Upper lobe of right lung (tissue), 1 donor: ENCODE measurements around the gene CKAP5. TPM values are rescaled to one million over a fixed set of nuclear protein-coding genes. Genes with fewer than 3 reads are reported as not detected.

Source experiments
- ATAC-seq: fragments of 200-7000 bp; cut with Tn5 transposase; one replicate; pipeline ENCODE4 v1.9.1; 2020; ENCODE audit warnings: mild to moderate bottlenecking, moderate library complexity
- DNase-seq: peaks from one replicate; pipeline ENCODE4 v3.0.0-alpha.2; 2020
- H3K27ac ChIP-seq: fragments of 200-600 bp; one replicate; pipeline ENCODE4 v1.8.0; 2022
- H3K27me3 ChIP-seq: fragments of 200-600 bp; one replicate; pipeline ENCODE4 v1.8.0; 2022; ENCODE audit warnings: mild to moderate bottlenecking
- H3K36me3 ChIP-seq: fragments of 200-600 bp; one replicate; pipeline ENCODE4 v1.8.0; 2022
- H3K4me1 ChIP-seq: fragments of 200-600 bp; one replicate; pipeline ENCODE4 v1.8.0; 2022
- H3K4me3 ChIP-seq: fragments of 200-600 bp; one replicate; pipeline ENCODE4 v1.8.0; 2022; ENCODE audit warnings: mild to moderate bottlenecking
- H3K9me3 ChIP-seq: fragments of 200-600 bp; one replicate; pipeline ENCODE4 v1.8.0; 2022
- intact Hi-C: fragments of 100-400 bp; cut with DNase I; formaldehyde crosslinking; loops from one replicate; pipeline ENCODE4 v1.11.0; 2022
- microRNA-seq: library from miRNA; unstranded; fragments of <30 nt; microRNA quantifications from one replicate; pipeline ENCODE4 v1.2.0, GENCODE V29; 2020; ENCODE audit warnings: borderline microRNAs expressed
- total RNA-seq: library from RNA; stranded (reverse); fragmentation: NEBNext Ultra II Directional; extraction: Animal tissue kit (Norgen Biotek cat#: 25700); gene quantifications from one replicate; pipeline ENCODE4 v1.2.1, GENCODE V29; 2021
- TF ChIP-seq, protein P1 (sequence below): fragments of 200-600 bp; IDR thresholded peaks from one replicate; pipeline ENCODE4 v1.8.0; 2022; ENCODE audit warnings: antibody characterized with exemption
- donor health status: DM: no; HTN: yes; CAD: no; lungs with severe emphysema.

The CKAP5 gene
- total RNA-seq, 1 donor from 2014 or later: 56.3 TPM

DNA sequence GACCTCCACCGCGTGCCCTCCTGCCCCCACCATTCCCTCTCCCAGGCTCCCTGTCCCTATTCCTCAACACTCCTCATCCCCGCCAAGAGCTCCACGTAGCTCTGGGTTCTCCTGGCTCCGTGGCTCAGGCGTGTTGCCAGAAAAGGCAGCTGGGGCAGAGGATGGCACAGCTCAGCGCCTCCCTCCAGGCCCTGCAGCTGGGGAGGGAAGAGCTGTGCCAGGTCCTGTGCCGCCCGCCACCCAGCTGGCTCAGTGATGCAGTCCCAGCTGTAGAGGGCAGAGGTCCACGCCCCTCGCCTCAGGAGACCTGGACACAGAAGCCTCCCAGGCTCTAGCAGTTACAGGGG, 149.9 kb downstream of the CKAP5 start:
- H3K4me1 ChIP-seq: peaks cover 26% of the 10 kb centered on the region

DNA sequence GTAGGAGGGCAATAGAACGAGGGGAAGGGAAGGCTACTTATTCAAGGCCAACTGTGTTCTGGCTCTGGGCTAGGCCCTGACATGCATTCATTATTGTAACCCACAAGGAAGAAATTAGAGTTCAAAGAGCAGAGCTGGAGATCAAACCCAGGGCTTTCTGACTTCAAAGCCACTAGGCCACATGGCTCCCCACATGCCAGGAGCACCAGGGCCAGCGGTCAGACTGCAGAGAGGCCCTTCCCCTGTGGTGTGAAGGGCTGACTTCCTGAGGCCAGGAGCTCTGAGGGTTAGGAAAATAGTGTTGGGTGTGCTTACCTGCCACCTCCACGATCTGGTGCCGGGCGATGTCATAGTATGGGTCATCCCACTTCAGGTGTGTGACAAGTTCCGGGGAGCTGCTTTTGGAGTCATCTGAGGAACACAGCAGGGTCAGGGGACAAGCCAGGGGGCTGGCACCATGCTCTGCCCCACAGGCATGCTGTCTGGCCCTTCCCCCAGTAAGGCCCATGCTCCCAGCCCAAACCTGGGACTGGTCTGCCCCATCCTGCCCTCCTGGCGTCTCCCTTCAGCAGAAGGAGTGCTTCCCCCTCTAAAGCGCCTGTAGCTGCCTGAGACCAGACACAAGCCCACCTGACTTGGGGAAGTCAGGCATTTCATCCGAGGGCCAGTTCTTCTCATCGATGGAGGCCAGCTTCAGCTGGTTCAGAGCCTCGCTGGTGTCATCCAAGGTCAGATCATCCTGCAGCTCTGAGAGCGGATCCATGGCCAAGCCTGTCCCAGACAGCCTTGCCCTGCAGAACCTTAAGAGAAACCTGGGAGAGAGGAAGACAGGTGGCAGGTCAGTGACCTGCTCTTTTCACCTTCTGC, 150.5 kb downstream of the CKAP5 start:
- TF ChIP-seq, protein P1, sequence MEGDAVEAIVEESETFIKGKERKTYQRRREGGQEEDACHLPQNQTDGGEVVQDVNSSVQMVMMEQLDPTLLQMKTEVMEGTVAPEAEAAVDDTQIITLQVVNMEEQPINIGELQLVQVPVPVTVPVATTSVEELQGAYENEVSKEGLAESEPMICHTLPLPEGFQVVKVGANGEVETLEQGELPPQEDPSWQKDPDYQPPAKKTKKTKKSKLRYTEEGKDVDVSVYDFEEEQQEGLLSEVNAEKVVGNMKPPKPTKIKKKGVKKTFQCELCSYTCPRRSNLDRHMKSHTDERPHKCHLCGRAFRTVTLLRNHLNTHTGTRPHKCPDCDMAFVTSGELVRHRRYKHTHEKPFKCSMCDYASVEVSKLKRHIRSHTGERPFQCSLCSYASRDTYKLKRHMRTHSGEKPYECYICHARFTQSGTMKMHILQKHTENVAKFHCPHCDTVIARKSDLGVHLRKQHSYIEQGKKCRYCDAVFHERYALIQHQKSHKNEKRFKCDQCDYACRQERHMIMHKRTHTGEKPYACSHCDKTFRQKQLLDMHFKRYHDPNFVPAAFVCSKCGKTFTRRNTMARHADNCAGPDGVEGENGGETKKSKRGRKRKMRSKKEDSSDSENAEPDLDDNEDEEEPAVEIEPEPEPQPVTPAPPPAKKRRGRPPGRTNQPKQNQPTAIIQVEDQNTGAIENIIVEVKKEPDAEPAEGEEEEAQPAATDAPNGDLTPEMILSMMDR: no peak
- H3K4me1 ChIP-seq: peaks cover 26% of the 10 kb centered on the region
- DNase-seq (no peak), ATAC-seq (no peak)
- H3K27me3 ChIP-seq: no peaks in the 10 kb centered on the region
- intact Hi-C loops: no loop called here
- H3K36me3 ChIP-seq: peaks cover 49% of the 10 kb centered on the region
- peak overlapping the region; percentile 6 for H3K27ac ChIP-seq
- H3K4me3 ChIP-seq: no peak overlapping the region
- H3K9me3 ChIP-seq: no peaks in the 10 kb centered on the region

More for the DNA sequence above, 149.9 kb downstream of the CKAP5 start:
- DNase-seq (no peak), ATAC-seq (no peak)
- Histone ChIP-seq H3K27me3 (no peaks in the 10 kb centered on the region), H3K9me3 (no peaks in the 10 kb centered on the region), H3K36me3 (peaks cover 46% of the 10 kb centered on the region), H3K4me3 (no peak overlapping the region), H3K27ac (peak overlapping the region; percentile 6)
- intact Hi-C loops: no loop called here
- TF ChIP-seq, protein P1: no peak

DNA sequence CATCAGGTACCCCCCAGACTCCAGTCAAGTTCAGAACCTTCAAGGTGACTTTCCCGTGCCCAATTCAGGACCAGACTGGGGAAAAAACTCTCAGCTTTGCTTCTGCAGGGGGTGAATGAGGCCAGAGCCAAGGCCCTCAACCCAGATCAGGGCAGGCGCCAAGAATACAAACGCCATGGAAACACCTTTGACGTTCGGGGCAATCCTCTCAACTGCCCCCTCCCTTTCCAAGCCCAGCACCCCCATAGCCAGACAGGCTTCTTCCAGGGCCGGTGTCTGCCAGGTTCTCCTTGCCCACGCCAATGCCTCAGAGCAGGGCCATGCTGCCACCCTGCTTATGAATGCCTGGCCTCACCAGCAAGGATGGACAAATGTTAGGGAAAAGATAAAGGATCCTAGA, 151.5 kb downstream of the CKAP5 start:
- no peak overlapping the region for H3K4me3 ChIP-seq
- TF ChIP-seq, protein P1: no peak
- ATAC-seq (no peak), DNase-seq (no peak)
- H3K9me3 ChIP-seq: no peaks in the 10 kb centered on the region
- no peaks in the 10 kb centered on the region for H3K27me3 ChIP-seq
- intact Hi-C loops: no loop called here
- H3K27ac ChIP-seq: no peak overlapping the region
- H3K36me3 ChIP-seq: peaks cover 52% of the 10 kb centered on the region
- H3K4me1 ChIP-seq: peaks cover 26% of the 10 kb centered on the region

GRCh38 chr11:46694072-46694471, 152.0 kb downstream of the CKAP5 start:
- Histone ChIP-seq H3K27me3 (no peaks in the 10 kb centered on the region), H3K4me1 (peaks cover 21% of the 10 kb centered on the region), H3K27ac (peak overlapping the region; percentile 30), H3K4me3 (no peak overlapping the region), H3K9me3 (no peaks in the 10 kb centered on the region), H3K36me3 (peaks cover 58% of the 10 kb centered on the region)
- intact Hi-C loops: no loop called here
- ATAC-seq (no peak), DNase-seq (no peak)
- TF ChIP-seq, protein P1: no peak

DNA sequence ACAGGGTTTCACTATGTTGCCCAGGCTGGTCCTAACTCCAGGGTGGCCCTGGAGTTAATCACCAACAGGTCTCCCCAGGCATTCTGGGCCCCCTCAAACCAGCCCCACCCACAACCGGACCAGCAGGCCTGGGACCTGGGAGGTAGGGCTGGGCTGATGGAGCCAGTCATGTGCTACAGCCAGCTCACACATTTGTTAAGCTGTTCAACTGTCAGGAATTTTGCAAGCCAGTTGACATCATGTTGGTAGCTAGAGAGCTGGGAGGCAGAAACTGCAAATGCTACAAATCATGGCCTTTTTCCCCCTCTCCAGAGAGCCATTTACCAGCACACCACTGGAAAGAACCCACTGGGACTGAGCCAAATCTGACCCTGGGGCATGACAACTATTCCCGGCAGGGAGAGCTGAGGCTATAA, 152.5 kb downstream of the CKAP5 start:
- Histone ChIP-seq H3K4me1 (peaks cover 16% of the 10 kb centered on the region), H3K27me3 (no peaks in the 10 kb centered on the region), H3K4me3 (no peak overlapping the region), H3K36me3 (peaks cover 61% of the 10 kb centered on the region), H3K27ac (peak overlapping the region; percentile 30), H3K9me3 (no peaks in the 10 kb centered on the region)
- intact Hi-C loops: no loop called here
- DNase-seq: no peak
- no peak for ATAC-seq
- TF ChIP-seq, protein P1: no peak

Small RNA genes lying within 50 kb of the gene (microRNA-seq; reads per million reads assigned to microRNA genes)
- not detected for gene MIR5582

Other genes with a start within 250 kb of the CKAP5 start
- 5.2 TPM for gene HARBI1, start 229.1 kb downstream of the CKAP5 start, total RNA-seq
- 61.1 TPM for gene ATG13, start 228.7 kb downstream of the CKAP5 start, total RNA-seq
- 62.8 TPM for gene ARHGAP1, start 145.7 kb downstream of the CKAP5 start, total RNA-seq
- 9.3 TPM for gene ZNF408, start 145.2 kb downstream of the CKAP5 start, total RNA-seq
- not detected for gene F2, start 127.1 kb downstream of the CKAP5 start, total RNA-seq
- 14.0 TPM for gene LRP4, start 72.3 kb upstream of the CKAP5 start, total RNA-seq
- gene CSTPP1, start 90.5 kb upstream of the CKAP5 start, total RNA-seq: 26.2 TPM